Lung (tissue), 12 donors: ENCODE measurements around the gene PDZRN4. TPM values are rescaled to one million over a fixed set of nuclear protein-coding genes. Genes with fewer than 3 reads are reported as not detected.

Source experiments
- ATAC-seq: fragments of 200-7000 bp; cut with Tn5 transposase; one replicate; pipeline ENCODE4 v1.9.1; 2020; ENCODE audit warnings: moderate number of reproducible peaks; ENCODE audit not compliant: insufficient read depth, low FRiP score
- DNase-seq, 3 donors: peaks; one replicate each; pipeline ENCODE4 v3.0.0-alpha.2; 2013 to 2017
- H3K27ac ChIP-seq, 2 donors: one replicate each; pipeline ENCODE4 v1.5.1; 2013; ENCODE audit warnings: mild to moderate bottlenecking in 2 of 2, moderate library complexity in 2 of 2, control low read depth in 1 of 2, inconsistent platforms in 1 of 2, low read depth in 1 of 2, low read length in 1 of 2
- H3K27me3 ChIP-seq, 3 donors: one replicate each; pipeline ENCODE4 v1.5.1; 2013; ENCODE audit warnings: low read length in 2 of 3; ENCODE audit not compliant: control insufficient read depth in 3 of 3, insufficient read depth in 3 of 3
- H3K36me3 ChIP-seq, 4 donors: one replicate each; pipeline ENCODE4 v1.5.1; 2013; ENCODE audit warnings: low read length in 4 of 4, mild to moderate bottlenecking in 1 of 4, moderate library complexity in 1 of 4; ENCODE audit not compliant: control insufficient read depth in 4 of 4, insufficient read depth in 4 of 4
- H3K4me1 ChIP-seq, 5 donors: one replicate each; pipeline ENCODE4 v1.5.1; 2013; ENCODE audit warnings: low read length in 5 of 5, mild to moderate bottlenecking in 2 of 5, moderate library complexity in 1 of 5; ENCODE audit not compliant: control insufficient read depth in 5 of 5, insufficient read depth in 5 of 5
- H3K4me3 ChIP-seq: one replicate; pipeline ENCODE4 v1.5.1; 2013; ENCODE audit warnings: mild to moderate bottlenecking, control low read depth, moderate library complexity
- H3K9ac ChIP-seq, 2 donors: one replicate each; pipeline ENCODE4 v1.5.1; 2013; ENCODE audit warnings: low read length in 2 of 2, control low read depth in 1 of 2; ENCODE audit not compliant: insufficient read depth in 1 of 2
- H3K9me3 ChIP-seq, 4 donors: one replicate each; pipeline ENCODE4 v1.5.1; 2013; ENCODE audit warnings: low read length in 3 of 4, mild to moderate bottlenecking in 1 of 4, moderate library complexity in 1 of 4; ENCODE audit not compliant: control insufficient read depth in 4 of 4, insufficient read depth in 3 of 4
- WGBS, 2 donors: extraction: QIAGEN DNeasy Blood & Tissue Kit; methylation state at CpG; one replicate each; pipeline ENCODE4 v1.1.7; 2013; 5-methylcytosine and 5-hydroxymethylcytosine counted together
- polyA plus RNA-seq, 2 donors: library from polyadenylated mRNA; stranded (reverse); fragments of 200-250 nt; gene quantifications; one replicate each; pipeline ENCODE4 v1.2.1, GENCODE V29; 2013
- total RNA-seq, 2 donors: library from RNA; depleted of rRNA in 1 of 2; stranded (reverse); fragments of >200 nt in 1 of 2; gene quantifications; one replicate each; pipeline ENCODE4 v1.2.1, GENCODE V29; 2014 to 2021
- TF ChIP-seq, protein P1 (sequence below): IDR thresholded peaks from 2 replicates; pipeline ENCODE4 v1.5.1; 2012; ENCODE audit warnings: mild to moderate bottlenecking; ENCODE audit errors: control extremely low read depth, extremely low read depth
- donor health status: control.
- donor health status: control.
- donor health status: Bipolar disorder and iron deficiency.
- donor health status: healthy.
- donor health status: DM: yes; HTN: yes; CAD: no.

The PDZRN4 gene
- total and polyA plus RNA-seq, 4 donors: 0.05 to 0.54 (median 0.32) TPM

DNA sequence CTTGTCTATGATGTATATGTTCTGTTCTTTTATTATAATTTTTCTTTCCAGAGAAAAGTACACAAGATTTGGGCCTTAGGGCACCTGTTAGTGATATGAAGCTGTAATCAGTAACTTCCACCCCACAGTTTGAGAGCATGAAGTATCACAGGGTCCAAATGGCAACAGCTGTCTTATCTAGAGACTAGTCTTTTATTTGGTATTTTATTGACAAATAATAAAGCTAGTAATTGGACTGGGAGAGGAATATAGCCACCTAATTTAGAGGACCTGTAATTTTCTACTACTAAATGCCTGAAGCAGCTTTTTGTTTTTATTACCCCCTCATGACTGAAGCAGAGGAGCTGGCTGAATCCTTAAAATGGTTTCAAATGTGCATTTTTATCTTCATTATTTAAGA, 174.8 kb downstream of the PDZRN4 start:
- H3K27ac ChIP-seq: no peak overlapping the region
- no peak overlapping the region for H3K4me3 ChIP-seq
- H3K36me3 ChIP-seq: no peaks in the 10 kb centered on the region
- H3K27me3 ChIP-seq: no peaks in the 10 kb centered on the region
- DNase-seq: no peak
- no peaks in the 10 kb centered on the region for H3K9me3 ChIP-seq
- ATAC-seq: no peak
- peaks cover 0 to 1% (median 0%) of the 10 kb centered on the region in 5 donors for H3K4me1 ChIP-seq
- TF ChIP-seq, protein P1, sequence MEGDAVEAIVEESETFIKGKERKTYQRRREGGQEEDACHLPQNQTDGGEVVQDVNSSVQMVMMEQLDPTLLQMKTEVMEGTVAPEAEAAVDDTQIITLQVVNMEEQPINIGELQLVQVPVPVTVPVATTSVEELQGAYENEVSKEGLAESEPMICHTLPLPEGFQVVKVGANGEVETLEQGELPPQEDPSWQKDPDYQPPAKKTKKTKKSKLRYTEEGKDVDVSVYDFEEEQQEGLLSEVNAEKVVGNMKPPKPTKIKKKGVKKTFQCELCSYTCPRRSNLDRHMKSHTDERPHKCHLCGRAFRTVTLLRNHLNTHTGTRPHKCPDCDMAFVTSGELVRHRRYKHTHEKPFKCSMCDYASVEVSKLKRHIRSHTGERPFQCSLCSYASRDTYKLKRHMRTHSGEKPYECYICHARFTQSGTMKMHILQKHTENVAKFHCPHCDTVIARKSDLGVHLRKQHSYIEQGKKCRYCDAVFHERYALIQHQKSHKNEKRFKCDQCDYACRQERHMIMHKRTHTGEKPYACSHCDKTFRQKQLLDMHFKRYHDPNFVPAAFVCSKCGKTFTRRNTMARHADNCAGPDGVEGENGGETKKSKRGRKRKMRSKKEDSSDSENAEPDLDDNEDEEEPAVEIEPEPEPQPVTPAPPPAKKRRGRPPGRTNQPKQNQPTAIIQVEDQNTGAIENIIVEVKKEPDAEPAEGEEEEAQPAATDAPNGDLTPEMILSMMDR: no peak
- no peak overlapping the region for H3K9ac ChIP-seq

DNA sequence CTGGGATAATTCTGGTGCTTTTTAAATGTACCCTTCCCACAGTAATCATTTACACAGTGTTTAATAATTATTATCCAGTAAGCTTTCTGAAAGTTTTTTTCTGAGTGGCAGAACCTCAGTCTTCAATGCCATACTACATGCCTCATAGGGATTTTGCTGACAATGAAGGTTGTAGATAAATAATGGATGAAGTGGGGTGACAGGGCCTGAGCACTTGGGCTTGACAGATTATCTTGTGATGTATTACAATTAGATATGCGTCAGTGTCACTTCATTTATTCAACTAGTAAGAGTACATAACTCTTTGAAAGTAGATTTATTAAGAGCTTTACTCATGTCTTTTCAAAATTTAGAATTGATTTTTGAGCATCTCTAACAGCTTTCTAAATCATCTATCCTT, 176.1 kb downstream of the PDZRN4 start:
- Histone ChIP-seq H3K9ac (no peak overlapping the region), H3K27me3 (no peaks in the 10 kb centered on the region), H3K4me3 (no peak overlapping the region), H3K27ac (no peak overlapping the region), H3K9me3 (no peaks in the 10 kb centered on the region), H3K4me1 (peaks cover 0 to 1% (median 0%) of the 10 kb centered on the region in 5 donors), H3K36me3 (no peaks in the 10 kb centered on the region)
- no peak for ATAC-seq
- no peak for DNase-seq
- WGBS, 2 donors: 82 to 94% methylated on average over 1 of the region's 1 CpG
- TF ChIP-seq, protein P1: no peak

DNA sequence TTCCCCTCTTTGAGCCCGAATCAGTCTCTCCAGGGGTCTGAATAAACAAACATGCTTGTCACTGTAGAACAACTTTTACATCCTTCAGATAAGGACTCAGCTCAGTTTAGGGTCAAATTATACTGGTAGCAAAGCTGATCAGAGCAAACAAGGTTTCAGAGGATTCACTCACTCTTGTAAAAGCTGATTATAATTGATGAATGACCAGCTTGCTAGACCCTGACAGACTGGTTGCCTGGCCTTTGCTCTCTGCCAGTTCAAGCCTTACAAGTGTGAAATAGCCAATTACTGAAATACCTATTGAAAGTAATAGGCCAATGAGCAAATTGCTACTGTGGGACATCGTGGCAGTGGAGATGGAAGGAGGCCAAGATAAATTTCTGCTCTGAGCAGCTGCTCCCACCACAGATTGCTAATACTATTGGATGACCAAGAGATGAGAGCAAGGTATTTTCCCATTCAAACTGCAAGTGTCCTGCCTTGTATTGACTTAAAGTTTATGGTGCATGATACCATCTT, 177.6 kb downstream of the PDZRN4 start:
- TF ChIP-seq, protein P1: no peak
- H3K27me3 ChIP-seq: no peaks in the 10 kb centered on the region
- no peak overlapping the region for H3K9ac ChIP-seq
- H3K4me3 ChIP-seq: no peak overlapping the region
- no peaks in the 10 kb centered on the region for H3K36me3 ChIP-seq
- no peaks in the 10 kb centered on the region for H3K9me3 ChIP-seq
- H3K4me1 ChIP-seq: peaks cover 0 to 1% (median 0%) of the 10 kb centered on the region in 5 donors
- no peak overlapping the region for H3K27ac ChIP-seq
- WGBS, 2 donors: 33 to 64% methylated on average over 2 of the region's 2 CpGs
- ATAC-seq (no peak), DNase-seq (peak in 1 of 3 donors; percentile 5)
